GM19238 (cell line): ENCODE results near the gene MUC3A.
A peak's percentile ranks its signal among the peaks of the same experiment; 100 is the strongest.
"Not testable (repeated sequence)": the region's sequence is repeated elsewhere in the genome, so short reads cannot be mapped to it uniquely, and the experiment has no call there.

ENCODE experiments used
- DNase-seq: peaks from one replicate; pipeline ENCODE4 v3.0.0; 2011; ENCODE audit warnings: low spot score; ENCODE audit not compliant: insufficient read length

Gene MUC3A

GRCh38 chr7:100971111-100972001 is 22.0 kb downstream of the MUC3A start:
- DNase-seq, result no peak

DNA sequence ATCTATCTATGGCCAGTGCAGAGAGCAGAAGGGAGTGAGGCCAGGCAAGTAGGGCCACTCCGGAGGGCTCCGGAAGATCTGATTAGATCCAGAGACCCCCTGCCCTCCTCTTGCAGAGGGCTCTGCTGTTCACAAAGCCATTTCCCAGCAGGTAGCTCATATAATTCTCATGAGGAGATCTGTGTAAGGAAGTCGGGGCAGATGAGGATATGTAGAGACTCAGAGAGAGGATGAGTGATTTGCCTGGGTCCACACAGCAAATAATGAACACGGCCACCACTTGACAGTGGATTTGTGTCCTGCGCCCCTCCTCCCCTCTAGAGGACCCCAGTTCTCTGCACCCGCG is 22.6 kb downstream of the MUC3A start:
- no peak for DNase-seq

DNA sequence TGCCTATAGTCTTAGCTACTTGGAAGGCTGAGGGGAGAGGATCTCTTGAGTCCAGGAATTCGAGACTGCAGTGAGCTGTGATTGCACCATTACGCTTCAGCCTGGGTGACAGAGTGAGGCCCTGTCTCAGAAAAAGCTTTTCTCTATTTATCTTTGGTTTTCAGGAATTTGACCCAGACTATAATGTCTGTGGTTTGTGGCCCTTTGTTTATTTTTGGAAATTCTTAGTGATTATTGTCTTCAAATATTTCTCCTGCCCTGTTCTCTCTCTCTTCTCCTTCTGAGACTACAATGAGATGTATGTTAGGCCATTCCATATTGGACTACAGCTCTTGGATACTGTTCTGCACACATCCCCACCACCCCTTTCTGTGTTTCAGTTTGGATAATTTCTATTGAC is 24.7 kb downstream of the MUC3A start:
- no peak for DNase-seq

DNA sequence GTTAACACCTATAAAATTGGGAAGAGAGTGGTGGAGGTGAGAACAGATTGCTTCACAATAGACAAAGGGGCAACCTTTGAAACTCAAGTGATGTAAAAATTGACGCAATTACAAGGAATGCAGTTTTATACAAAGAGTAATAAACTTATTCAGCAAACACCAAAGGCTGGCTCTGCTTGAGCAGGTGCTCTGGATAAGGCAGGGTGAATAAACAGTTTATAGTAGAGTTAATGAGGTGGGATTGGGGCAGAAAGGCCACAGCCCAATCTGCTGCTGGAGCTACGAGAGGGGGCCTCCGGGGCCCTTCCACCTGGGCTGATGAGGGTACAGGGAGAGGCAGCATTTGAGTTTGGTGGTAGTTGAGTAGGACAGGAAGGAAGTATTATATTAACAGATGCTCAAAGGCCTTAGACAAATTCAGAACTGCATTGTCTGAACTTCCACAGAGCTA is 26.1 kb downstream of the MUC3A start:
- DNase-seq, result no peak

DNA sequence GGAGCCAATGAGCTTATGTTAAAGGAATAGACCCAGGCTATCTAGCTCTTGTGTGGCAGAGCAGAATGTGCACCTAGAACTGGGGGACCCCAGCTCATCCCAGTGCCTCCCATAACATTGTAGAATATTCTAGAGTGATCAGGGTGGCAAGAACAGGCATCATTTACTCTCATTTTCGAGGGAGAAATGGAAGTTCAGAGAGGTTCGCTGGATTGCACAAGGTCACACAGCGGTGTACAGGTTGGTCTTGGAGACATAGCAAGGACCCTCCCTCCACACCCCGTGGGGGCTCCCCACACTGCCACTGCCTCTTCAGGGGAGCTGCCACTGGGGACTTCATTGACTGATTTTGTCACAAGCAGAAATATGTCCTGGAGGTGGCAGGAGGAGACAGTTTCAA is 29.0 kb downstream of the MUC3A start:
- DNase-seq, result no peak

GRCh38 chr7:100983451-100984187 is 34.3 kb downstream of the MUC3A start:
- no peak for DNase-seq

DNA sequence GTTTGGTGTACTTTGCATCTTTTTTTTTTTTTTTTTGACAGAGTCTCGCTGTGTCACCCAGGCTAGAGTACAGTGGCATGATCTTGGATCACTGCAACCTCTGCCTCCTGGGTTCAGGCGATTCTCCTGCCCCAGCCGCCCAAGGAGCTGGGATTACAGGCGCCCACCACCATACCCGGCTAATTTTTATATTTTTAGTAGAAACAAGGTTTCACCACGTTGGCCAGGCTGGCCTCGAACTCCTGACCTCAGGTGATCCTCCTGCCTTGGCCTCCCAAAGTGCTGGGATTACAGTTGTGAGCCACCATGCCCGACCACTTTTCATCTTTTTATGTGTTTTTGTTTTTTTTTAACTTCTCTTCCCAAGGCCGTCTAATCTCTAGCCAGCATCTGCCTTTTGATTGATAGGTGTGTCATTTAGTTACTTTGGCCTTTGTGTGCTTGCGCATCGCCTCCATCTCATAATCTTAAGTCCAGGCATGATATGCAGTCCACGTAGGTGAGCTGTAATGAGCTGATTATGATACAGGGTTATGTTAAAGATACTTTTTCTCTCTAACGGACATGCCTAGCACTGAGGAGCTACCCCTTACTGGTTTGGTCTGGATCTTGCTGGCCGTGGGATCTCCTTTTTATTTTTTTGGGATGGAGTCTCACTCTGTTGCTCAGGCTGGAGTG is 35.0 kb downstream of the MUC3A start:
- not testable (repeated sequence) for DNase-seq

DNA sequence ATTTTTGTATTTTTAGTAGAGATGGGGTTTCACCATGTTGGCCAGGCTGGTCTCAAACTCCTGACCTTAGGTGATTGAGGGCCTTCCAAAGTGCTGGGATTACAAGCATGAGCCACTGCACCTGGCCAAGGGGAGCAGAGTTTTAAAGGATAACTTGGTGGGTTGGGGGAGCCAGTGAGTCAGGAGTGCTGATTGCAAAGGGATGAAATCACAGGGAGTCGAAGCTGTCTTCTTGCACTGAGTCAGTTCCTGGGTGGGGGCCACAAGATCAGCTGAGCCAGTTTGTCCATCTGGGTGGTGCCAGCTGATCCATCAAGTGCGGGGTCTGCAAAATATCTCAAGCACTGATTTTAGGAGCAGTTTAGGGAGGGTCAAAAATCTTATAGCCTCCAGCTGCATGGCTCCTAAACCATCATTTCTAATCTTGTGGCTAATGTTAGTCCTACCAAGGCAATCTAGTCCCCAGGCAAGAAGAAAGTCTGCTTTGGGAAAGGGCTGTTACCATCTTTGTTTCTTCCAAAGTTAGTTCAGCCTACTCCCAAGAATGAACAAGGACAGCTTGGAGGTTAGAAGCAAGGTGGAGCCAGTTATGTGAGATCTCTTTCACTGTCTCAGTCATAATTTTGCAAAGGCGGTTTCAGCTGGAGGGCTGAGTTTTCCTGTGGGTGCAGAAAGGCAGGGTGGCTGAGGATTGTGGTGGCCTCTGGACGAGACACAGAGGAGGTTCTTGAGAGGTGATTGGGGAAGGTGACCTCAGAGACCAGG is 35.9 kb downstream of the MUC3A start:
- not testable (repeated sequence) for DNase-seq

DNA sequence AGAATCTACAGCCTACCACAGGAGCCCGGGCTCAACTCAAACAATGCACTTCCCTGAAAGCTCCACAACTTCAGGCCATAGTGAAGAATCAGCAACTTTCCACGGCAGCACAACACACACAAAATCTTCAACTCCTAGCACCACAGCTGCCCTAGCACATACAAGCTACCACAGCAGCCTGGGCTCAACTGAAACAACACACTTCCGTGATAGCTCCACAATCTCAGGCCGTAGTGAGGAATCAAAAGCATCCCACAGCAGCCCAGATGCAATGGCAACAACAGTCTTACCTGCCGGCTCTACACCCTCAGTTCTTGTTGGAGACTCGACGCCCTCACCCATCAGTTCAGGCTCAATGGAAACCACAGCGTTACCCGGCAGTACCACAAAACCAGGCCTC is 42.3 kb downstream of the MUC3A start:
- no peak for DNase-seq

GRCh38 chr7:100992280-100992679 is 42.9 kb downstream of the MUC3A start:
- DNase-seq, result not testable (repeated sequence)

GRCh38 chr7:100994671-100995070 is 45.3 kb downstream of the MUC3A start:
- DNase-seq, result not testable (repeated sequence)

- DNase-seq, result not testable (repeated sequence)
Measured at GRCh38 chr7:100998530-100998929, 49.2 kb downstream of the MUC3A start.

DNA sequence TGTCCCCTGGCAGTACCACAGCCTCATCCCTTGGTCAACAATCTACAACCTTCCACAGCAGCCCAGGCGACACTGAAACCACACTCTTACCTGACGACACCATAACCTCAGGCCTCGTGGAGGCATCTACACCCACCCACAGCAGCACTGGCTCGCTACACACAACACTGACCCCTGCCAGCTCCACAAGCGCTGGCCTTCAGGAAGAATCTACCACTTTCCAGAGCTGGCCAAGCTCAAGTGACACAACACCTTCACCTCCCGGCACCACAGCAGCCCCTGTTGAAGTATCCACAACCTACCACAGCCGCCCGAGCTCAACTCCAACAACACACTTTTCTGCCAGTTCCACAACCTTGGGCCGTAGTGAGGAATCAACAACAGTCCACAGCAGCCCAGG is 50.0 kb downstream of the MUC3A start:
- not testable (repeated sequence) for DNase-seq

DNA sequence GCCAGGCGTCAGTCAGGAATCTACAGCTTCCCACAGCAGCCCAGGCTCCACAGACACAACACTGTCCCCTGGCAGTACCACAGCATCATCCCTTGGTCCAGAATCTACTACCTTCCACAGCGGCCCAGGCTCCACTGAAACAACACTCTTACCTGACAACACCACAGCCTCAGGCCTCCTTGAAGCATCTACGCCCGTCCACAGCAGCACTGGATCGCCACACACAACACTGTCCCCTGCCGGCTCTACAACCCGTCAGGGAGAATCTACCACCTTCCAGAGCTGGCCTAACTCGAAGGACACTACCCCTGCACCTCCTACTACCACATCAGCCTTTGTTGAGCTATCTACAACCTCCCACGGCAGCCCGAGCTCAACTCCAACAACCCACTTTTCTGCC is 50.7 kb downstream of the MUC3A start:
- not testable (repeated sequence) for DNase-seq

DNA sequence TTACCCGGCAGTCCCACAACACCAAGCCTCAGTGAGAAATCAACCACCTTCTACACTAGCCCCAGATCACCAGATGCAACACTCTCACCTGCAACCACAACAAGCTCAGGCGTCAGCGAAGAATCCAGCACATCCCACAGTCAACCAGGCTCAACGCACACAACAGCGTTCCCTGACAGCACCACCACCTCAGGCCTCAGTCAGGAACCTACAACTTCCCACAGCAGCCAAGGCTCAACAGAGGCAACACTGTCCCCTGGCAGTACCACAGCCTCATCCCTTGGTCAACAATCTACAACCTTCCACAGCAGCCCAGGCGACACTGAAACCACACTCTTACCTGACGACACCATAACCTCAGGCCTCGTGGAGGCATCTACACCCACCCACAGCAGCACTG is 53.0 kb downstream of the MUC3A start:
- DNase-seq, result not testable (repeated sequence)

GRCh38 chr7:101007361-101007760 is 58.0 kb downstream of the MUC3A start:
- not testable (repeated sequence) for DNase-seq

- DNase-seq, result no peak
Measured at GRCh38 chr7:101009629-101010028, 60.3 kb downstream of the MUC3A start.

DNA sequence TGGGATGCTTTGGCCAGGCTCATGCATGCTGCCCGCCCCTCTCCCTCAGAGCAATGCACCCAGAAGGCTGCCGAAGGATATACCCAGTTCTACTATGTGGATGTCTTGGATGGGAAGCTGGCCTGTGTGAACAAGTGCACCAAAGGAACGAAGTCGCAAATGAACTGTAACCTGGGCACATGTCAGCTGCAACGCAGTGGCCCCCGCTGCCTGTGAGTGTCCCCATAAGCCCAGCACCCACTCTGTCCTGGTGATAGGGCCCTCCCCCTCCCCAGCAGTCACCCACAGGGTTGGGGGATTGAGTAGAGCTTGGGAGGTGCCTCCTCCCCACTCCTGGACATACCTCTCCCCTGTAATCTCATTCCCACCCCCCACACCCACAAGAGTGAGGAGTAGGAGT is 63.6 kb downstream of the MUC3A start:
- DNase-seq, result no peak

GRCh38 chr7:101015626-101016025 is 66.3 kb downstream of the MUC3A start:
- no peak for DNase-seq

DNA sequence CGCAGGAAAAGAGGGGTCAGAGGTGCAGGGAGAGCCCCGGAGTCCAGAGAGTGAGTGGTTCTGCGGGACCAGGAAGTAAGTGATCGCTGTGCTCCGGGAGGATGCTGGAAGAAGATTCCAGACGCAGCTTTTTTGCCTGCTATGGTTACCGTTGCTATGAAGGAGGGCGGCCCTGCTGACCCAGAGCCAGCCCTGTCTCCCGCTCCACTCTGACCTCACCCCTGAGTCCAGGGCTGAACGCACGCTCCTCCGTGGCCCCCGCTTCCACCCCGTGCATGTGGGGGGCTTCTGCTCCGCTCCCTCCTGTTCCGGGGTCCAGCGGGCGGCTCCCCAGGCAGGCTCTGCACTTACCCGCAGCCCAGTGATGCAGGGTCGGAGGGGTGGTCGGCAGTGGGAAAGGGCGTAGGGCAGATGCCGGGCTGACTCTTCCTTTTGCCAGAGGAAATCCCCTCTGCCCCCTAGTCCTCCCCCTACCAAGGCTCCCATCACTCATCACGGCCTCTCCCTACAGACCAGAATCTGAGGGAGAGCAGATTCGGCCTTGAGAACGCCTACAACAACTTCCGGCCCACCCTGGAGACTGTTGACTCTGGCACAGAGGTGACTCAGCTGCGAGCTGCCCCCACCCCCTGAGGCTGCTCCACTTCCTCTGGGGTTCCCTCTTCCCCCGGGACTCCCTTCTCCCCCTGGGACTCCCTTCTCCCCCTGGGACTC is 67.9 kb downstream of the MUC3A start:
- peak; percentile 86 for DNase-seq
